Medulla oblongata (tissue), 1 donor: Measurements from ENCODE around the gene ADAT1.
A peak's percentile ranks its signal among the peaks of the same experiment; 100 is the strongest.

Experiments
- DNase-seq: peaks from one replicate; pipeline ENCODE4 v3.0.0-alpha.2; 2015; ENCODE audit errors: extremely low spot score

The ADAT1 gene

GRCh38 chr16:75576384-75576811 lies 46.7 kb downstream of the ADAT1 start:
- no peak for DNase-seq

GRCh38 chr16:75575958-75576357 lies 47.1 kb downstream of the ADAT1 start:
- no peak for DNase-seq

GRCh38 chr16:75573955-75574354 lies 49.1 kb downstream of the ADAT1 start:
- no peak for DNase-seq

GRCh38 chr16:75572864-75573542 lies 50.1 kb downstream of the ADAT1 start:
- no peak for DNase-seq

- DNase-seq = peak; percentile 72
These were observed 52.5 kb downstream of the ADAT1 start for GRCh38 chr16:75570396-75571065.

GRCh38 chr16:75567911-75568310 lies 55.2 kb downstream of the ADAT1 start:
- no peak for DNase-seq

DNA sequence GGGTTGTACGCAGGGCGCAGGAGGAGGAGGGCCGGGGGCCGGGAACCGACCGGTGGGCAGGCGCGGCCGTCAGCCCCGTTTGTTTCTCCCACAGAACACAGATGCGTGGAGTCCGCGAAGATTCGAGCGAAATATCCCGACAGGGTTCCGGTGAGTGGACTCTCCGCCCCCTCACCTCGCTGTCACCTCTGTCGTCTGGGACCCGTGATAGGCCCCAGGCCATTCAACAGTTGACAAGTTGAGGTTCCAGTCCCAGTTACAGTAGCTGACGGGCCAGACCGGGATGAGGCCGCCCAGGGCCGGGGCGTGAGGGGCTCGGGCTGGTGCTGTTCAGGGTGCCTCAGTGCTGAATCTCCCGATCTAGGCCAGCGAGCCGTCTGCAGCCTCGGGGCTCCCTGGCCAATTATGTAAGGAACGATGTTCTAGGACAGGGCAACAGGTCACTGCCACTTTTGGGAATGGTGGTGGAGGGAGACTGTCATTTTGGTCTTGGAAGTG lies 56.3 kb downstream of the ADAT1 start:
- no peak for DNase-seq

- DNase-seq = peak; percentile 88
These were observed 56.9 kb downstream of the ADAT1 start, which contains the start of gene GABARAPL2 for GRCh38 chr16:75566040-75566757. TSS of gene GABARAPL2 (plus strand) at chr16:75566379. CDS start at chr16:75566487, 108 bp downstream.

DNA sequence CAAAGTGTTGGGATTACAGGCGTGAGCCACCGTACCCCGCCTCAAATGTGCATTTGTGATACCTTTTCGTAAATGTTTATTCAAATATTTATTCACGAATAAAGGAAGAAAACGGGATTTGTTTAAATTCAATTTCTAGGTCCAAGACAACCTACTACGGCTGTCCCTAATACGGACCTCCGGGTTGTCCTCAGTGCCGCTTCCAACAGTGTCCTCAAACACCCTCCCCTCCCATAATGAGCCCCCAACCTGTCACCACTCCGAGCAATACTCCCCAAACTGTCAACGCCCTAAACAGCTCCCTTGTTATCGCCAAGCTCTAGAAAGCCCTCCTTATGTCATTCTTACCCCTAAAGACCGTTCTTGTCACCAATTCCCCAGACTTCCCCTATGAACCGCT lies 57.4 kb downstream of the ADAT1 start:
- DNase-seq = no peak

DNA sequence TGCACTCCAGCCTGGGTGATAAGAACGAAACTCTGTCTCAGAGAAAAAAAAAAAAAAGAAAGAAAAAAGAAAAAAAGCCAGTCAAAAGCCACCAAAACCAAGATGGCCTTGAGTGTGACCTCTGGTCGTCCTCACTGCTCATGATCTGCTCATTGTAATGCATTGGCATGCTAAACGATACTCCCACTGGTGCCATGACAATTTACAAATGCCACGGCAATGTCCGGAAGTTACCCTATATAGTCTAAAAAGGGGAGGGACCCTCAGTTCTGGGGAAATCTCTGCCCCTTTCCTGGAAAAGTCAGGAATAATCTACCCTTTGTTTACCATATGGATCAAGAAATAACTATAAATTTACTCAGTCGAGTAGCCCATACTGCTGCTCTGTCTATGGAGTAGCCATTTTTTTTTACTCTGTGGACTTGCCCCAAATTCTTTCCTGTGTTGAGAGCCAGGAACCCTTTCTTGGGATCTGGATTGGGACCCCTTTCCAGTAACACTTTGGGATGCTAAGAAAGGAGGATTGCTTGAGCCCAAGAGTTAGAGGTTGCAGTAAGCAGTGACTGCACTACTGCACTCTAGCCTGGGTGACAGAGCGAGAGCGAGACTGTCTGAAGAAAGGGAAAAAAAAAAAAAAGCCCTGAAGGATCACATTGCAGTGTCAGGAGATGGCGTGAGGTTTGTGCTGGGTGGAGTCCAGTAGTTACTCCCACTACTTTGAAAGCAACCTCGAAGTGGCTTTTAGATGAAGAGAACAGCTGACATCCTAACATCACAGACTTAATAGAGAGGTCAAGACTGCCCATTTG lies 63.3 kb downstream of the ADAT1 start:
- no peak for DNase-seq

DNA sequence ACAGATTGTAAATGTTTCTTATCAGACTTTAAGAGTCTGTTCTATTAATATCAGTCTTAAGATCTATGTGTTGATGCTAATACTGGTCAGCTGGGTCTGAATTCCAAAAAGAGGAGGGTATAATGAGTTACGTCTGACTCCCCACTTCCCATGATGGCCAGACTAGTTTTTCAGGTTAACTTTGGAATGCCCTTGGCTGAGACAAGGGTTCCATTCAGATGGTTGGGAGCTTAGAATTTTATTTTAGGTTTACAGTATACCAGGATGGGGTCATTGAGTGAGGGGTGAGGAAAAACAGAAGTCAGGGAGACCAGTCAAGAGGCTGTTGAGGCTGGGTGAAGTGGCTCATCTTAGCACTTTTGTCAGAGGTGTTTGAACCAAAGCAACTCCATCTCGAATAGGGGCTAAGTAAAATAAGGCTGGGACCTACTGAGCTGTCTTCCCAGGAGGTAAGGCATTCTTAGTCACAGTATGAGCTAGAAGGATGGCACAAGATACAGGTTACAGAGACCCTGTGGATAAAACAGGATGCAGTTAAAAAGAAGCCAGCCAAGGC lies 64.2 kb downstream of the ADAT1 start:
- no peak for DNase-seq

DNA sequence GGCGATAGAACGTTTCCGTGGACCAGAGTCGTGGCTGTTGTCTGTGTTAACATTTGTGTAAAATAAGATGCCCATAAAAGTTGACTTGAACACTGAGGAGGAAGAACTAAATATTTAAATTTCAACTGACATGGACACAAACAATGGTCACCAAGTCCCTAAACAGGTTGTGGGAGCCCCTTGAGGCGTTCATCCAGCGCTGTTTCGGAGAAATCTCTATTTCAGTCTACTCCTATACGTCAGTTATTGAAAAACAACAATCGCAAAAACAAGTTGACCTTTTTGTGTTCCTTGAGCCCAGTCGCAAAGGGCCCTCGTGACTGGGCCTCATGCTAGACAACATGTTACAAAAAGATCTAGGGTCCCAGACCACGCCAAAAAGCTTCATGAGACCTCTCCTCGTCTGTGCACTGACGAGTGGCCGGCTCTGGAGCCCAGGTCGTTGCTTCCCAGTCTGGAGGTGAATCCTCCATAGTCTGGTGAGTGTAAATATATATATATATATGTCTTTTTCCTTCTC lies 66.6 kb downstream of the ADAT1 start:
- no peak for DNase-seq

DNA sequence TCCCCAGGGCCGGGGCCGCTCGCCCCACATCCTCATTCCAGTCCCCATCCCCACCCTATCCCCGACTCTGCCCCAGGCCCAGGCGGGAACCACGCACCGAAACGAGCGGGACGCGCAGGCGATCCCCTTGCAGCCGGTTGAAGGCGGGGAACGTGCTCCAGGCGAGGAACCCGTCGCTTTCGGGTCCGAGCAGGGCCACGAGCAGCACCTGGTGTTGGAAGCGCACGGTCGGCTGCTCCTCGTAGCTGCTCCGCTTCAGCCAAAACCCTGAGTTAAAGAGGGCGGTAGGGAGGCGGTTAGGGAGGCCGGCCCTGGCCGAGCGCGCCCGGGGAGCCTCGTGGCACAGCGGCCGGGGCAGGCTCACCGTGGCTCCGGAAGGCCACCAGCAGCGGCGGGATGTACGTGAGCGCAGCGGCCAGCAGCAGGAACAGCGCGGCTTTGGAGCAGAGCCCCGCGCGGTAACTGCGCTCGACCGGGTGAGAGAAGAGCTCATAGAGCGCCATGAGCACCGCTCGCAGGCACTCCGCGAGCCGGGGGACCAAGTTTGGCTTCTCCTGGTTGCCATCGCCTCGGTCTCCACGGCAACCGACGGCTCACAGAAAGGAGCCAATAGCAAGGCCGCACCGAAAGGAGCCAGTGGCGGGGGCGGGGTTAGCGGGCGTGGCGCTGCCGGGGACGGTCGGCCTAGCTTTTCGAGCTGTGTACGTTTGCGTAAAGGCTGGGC lies 67.2 kb downstream of the ADAT1 start, which contains the start of gene TMEM231:
Gene TMEM231, minus strand, starts transcription at position 546 of the 724 bp plus-strand sequence. Its CDS starts 43 bp downstream, at position 503.
- peak; percentile 97 for DNase-seq

DNA sequence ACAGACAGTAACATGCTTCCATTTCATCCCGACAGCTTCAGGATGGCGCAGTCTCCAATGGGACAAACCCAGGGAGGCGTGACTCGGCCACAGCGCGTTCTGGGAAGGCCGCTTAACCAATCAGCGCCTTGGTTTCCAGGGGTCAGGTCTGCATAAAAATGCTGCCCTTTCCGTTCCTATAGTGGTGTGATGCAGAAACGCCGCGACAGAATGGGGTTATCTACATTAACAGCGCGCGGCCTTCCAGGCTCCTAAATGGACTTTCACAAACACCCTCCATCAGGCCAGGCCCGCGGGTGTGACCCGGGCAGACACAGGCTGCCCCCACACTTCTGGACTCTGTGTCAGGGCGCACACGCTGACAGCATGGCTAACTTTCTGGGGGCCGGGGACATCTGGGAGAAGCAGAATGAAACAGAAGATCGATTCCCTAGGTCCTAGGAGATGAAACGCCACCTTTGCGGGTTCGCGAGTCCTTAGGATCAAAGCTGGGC lies 67.8 kb downstream of the ADAT1 start:
- DNase-seq = peak; percentile 92

DNA sequence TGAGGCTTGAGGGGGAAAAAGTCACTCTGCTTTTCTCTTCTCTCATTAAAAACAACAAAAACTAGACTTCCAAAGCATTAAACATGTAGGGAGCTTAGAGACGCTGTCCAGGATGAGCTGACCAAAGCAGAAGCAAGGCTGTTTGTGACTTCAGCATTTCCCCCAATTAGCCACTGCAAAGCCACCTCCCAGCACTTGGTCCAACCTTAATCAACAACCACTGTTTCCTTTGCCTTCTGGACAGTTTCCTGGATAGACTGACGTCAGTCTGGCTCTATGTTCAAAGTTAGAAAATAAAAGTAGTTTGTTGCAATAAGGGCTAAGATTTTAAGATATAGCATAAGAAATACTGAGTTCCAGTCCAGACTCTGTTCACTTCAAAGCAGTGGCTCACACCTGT lies 70.1 kb downstream of the ADAT1 start:
- DNase-seq = peak; percentile 66

- peak; percentile 93 for DNase-seq
These were observed 72.8 kb downstream of the ADAT1 start for GRCh38 chr16:75550211-75550662.
